Kidney (tissue), 14 donors: Measurements from ENCODE around the gene MAP2K6. TPM values are rescaled to one million over a fixed set of nuclear protein-coding genes. Genes with fewer than 3 reads are reported as not detected.

ENCODE experiments used
- DNase-seq, 5 donors: peaks; one replicate each; pipeline ENCODE4 v3.0.0-alpha.2; 2013 to 2020
- FAIRE-seq: peaks from 2 replicates; lab custom pipeline; 2012; peaks lifted over from hg19 to GRCh38; lab: Jason Lieb, UNC
- H3K27ac ChIP-seq, 2 donors: one replicate each; pipeline ENCODE4 v1.7.0; 2013; ENCODE audit warnings: low read depth in 2 of 2, low read length in 2 of 2, inconsistent platforms in 1 of 2
- H3K27me3 ChIP-seq: one replicate; pipeline ENCODE4 v1.7.1; 2013; ENCODE audit warnings: low read length, inconsistent platforms; ENCODE audit not compliant: control insufficient read depth, insufficient read depth
- H3K36me3 ChIP-seq, 3 donors: one replicate each; pipeline versions ENCODE4 v1.7.0 to v1.7.1; 2013; ENCODE audit warnings: low read length in 3 of 3, control low read depth in 1 of 3, inconsistent platforms in 1 of 3; ENCODE audit not compliant: insufficient read depth in 3 of 3, control insufficient read depth in 2 of 3
- H3K4me1 ChIP-seq, 3 donors: one replicate each; pipeline versions ENCODE4 v1.7.0 to v1.7.1; 2013; ENCODE audit warnings: low read length in 3 of 3, inconsistent platforms in 1 of 3, low read depth in 1 of 3; ENCODE audit not compliant: control insufficient read depth in 2 of 3, insufficient read depth in 2 of 3
- H3K4me3 ChIP-seq, 3 donors: one replicate each; pipeline versions ENCODE4 v1.7.0 to v1.8.1; 2013; ENCODE audit warnings: low read length in 3 of 3, control low read depth in 1 of 3, inconsistent platforms in 1 of 3
- H3K9ac ChIP-seq, 3 donors: one replicate each; pipeline versions ENCODE4 v1.7.0 to v1.7.1; 2013; ENCODE audit warnings: low read length in 3 of 3, control low read depth in 1 of 3, inconsistent platforms in 1 of 3
- H3K9me3 ChIP-seq, 3 donors: one replicate each; pipeline versions ENCODE4 v1.7.0 to v1.7.1; 2013; ENCODE audit warnings: low read length in 3 of 3, control low read depth in 1 of 3, inconsistent platforms in 1 of 3; ENCODE audit not compliant: control insufficient read depth in 2 of 3, insufficient read depth in 1 of 3
- intact Hi-C: fragments of 100-400 bp; cut with DNase I; formaldehyde crosslinking; loops from one replicate; pipeline ENCODE4 v1.11.1; 2022
- polyA plus RNA-seq: library from polyadenylated mRNA; stranded (reverse); fragments of 350-450 nt; fragmentation: Illumina TruSeq; extraction: RNeasy Lipid Tissue Mini Kit (QIAGEN cat#74804); gene quantifications from one replicate; pipeline ENCODE4 v1.2.3, GENCODE V29; 2014; ENCODE audit warnings: low read depth, low replicate concordance; ENCODE audit not compliant: insufficient read depth
- total RNA-seq: library from RNA; stranded (reverse); fragmentation: NEBNext Ultra II Directional; extraction: Animal tissue kit (Norgen Biotek cat#: 25700); gene quantifications from one replicate; pipeline ENCODE4 v1.2.1, GENCODE V29; 2021
- TF ChIP-seq, protein P1 (sequence below): IDR thresholded peaks from 3 replicates; pipeline ENCODE4 v1.5.1; 2012; ENCODE audit warnings: mild to moderate bottlenecking, moderate library complexity, borderline replicate concordance; ENCODE audit not compliant: insufficient read depth; ENCODE audit errors: extremely low read depth
- donor health status: control.
- donor health status: control.
- donor health status: control.
- donor health status: control.
- donor health status: control.
- donor health status: DM: yes; HTN: yes; CAD: no.
- donor health status: Normal renal cell carcinoma (clear cell type).

MAP2K6 gene
- total and polyA plus RNA-seq, 2 donors from 2014 or later: 8.6 to 10.2 TPM

DNA sequence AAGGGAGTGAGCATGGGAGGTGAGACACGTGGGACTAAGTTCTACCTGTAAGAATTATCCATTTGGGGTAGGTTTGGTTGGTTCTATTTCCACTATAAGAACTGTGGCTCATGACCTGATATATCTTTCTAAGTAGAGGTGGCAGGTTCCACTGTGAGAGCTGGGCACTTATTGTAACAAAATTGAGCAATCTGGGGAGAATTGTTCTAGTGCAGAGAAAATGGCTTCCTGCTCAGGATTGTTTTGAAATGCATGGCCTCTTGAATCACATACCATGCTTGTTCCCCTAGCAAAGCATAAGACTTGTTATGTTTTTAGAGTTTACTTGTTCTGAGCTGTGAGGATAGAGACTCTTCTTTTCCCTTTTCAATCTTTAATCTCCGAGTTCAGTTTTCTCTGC lies 125.9 kb downstream of the MAP2K6 start:
- FAIRE-seq: no peak
- intact Hi-C loops: no loop called here
- no peak overlapping the region for H3K4me3 ChIP-seq
- peaks cover 0 to 2% (median 0%) of the 10 kb centered on the region in 3 donors for H3K36me3 ChIP-seq
- TF ChIP-seq, protein P1, sequence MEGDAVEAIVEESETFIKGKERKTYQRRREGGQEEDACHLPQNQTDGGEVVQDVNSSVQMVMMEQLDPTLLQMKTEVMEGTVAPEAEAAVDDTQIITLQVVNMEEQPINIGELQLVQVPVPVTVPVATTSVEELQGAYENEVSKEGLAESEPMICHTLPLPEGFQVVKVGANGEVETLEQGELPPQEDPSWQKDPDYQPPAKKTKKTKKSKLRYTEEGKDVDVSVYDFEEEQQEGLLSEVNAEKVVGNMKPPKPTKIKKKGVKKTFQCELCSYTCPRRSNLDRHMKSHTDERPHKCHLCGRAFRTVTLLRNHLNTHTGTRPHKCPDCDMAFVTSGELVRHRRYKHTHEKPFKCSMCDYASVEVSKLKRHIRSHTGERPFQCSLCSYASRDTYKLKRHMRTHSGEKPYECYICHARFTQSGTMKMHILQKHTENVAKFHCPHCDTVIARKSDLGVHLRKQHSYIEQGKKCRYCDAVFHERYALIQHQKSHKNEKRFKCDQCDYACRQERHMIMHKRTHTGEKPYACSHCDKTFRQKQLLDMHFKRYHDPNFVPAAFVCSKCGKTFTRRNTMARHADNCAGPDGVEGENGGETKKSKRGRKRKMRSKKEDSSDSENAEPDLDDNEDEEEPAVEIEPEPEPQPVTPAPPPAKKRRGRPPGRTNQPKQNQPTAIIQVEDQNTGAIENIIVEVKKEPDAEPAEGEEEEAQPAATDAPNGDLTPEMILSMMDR: no peak
- no peak overlapping the region for H3K27ac ChIP-seq
- H3K9me3 ChIP-seq: no peaks in the 10 kb centered on the region
- DNase-seq: no peak
- no peaks in the 10 kb centered on the region for H3K4me1 ChIP-seq
- no peak overlapping the region for H3K9ac ChIP-seq
- no peaks in the 10 kb centered on the region for H3K27me3 ChIP-seq

DNA sequence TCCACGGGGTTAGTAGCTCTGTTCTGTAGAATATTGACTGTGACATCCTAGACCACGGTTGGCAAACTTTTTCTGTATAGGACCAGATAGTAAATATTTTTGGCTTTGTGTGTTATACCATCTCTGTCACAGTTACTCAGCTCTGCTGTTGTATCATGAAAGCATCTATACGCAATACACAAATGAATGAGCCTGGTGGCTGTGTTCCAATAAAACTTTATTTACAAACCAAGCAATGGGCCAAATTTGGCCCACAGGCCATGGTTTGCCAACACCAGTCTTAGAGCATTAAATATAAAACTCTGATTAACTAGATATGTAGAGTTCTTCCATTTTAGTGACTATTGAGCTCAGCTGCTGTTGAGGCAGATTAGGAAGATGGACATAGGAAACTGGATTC lies 132.7 kb downstream of the MAP2K6 start:
- Histone ChIP-seq H3K4me3 (no peak overlapping the region), H3K36me3 (no peaks in the 10 kb centered on the region), H3K9me3 (no peaks in the 10 kb centered on the region), H3K4me1 (no peaks in the 10 kb centered on the region), H3K9ac (no peak overlapping the region), H3K27me3 (no peaks in the 10 kb centered on the region), H3K27ac (no peak overlapping the region)
- no peak for FAIRE-seq
- intact Hi-C loops: no loop called here
- TF ChIP-seq, protein P1: no peak
- no peak for DNase-seq

DNA sequence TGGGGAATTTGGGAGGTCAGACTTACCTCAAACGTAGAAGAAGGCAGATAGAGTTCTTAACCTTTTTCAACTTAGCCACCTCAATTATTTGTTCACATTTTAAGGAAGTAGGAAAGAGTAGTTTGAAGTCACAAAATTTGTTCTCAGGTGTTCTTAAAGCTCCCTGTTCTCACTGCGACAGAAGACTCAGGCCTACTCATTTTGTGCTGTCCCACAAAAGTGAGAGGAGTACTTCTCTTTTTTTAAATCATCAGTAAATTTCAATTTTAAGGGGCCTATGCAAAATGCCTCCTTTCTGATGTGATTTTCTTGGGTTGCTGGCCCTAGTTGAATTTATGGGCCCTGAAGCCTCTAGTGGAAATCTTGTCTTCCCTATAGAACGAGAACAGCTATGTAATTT lies 133.4 kb downstream of the MAP2K6 start:
- intact Hi-C loops: no loop called here
- Histone ChIP-seq H3K9ac (no peak overlapping the region), H3K36me3 (no peaks in the 10 kb centered on the region), H3K9me3 (peaks cover 0 to under 1% (median 0%) of the 10 kb centered on the region in 3 donors), H3K27me3 (no peaks in the 10 kb centered on the region), H3K4me3 (no peak overlapping the region), H3K27ac (no peak overlapping the region), H3K4me1 (no peaks in the 10 kb centered on the region)
- DNase-seq: no peak
- TF ChIP-seq, protein P1: no peak
- FAIRE-seq: no peak
